Activated CD8-positive, alpha-beta T cell treated with anti-CD3 and anti-CD28 coated beads for 36 hours (primary cell): ENCODE measurements around the gene MNT. TPM values are rescaled to one million over a fixed set of nuclear protein-coding genes. Genes with fewer than 3 reads are reported as not detected.

Experiments used
- ATAC-seq: fragments of 200-7000 bp; cut with Tn5 transposase; one replicate; pipeline ENCODE4 v1.10.0; 2021; ENCODE audit warnings: mild to moderate bottlenecking, moderate library complexity
- CTCF ChIA-PET: fragments of 350-600 bp; sonication (Branson Sonifier 250); formaldehyde crosslinking; loops from one replicate; lab custom pipeline; 2021; ENCODE audit warnings: antibody characterized with exemption; lab: Charles Lee
- POLR2A ChIA-PET: fragments of 350-600 bp; sonication (Branson Sonifier 250); formaldehyde crosslinking; loops from one replicate; lab custom pipeline; 2021; ENCODE audit warnings: antibody characterized with exemption; lab: Charles Lee
- DNase-seq: peaks from one replicate; pipeline ENCODE4 v3.0.0-alpha.2; 2020
- H3K27ac Mint-ChIP-seq: one replicate; pipeline ENCODE4 v1.8.0; 2021; ENCODE audit warnings: mild to moderate bottlenecking, mixed read lengths
- H3K27me3 Mint-ChIP-seq: one replicate; pipeline ENCODE4 v1.8.0; 2021; ENCODE audit warnings: mixed read lengths
- H3K36me3 Mint-ChIP-seq: one replicate; pipeline ENCODE4 v1.8.0; 2021; ENCODE audit warnings: low read depth, mixed read lengths
- H3K4me1 Mint-ChIP-seq: one replicate; pipeline ENCODE4 v1.8.0; 2021; ENCODE audit warnings: low read depth, mixed read lengths
- H3K4me3 Mint-ChIP-seq: one replicate; pipeline ENCODE4 v1.8.0; 2021; ENCODE audit warnings: mild to moderate bottlenecking, moderate library complexity, mixed read lengths
- H3K9me3 Mint-ChIP-seq: one replicate; pipeline ENCODE4 v1.8.0; 2021; ENCODE audit warnings: mixed read lengths
- intact Hi-C: fragments of 100-400 bp; cut with micrococcal nuclease; formaldehyde crosslinking; loops from one replicate; pipeline ENCODE4 v1.10.0; 2022
- total RNA-seq, 2 experiments: library from RNA; stranded (reverse); gene quantifications; one replicate each; pipeline ENCODE4 v1.2.3, GENCODE V29; 2021
- TF ChIP-seq, protein P1 (sequence below): fragments of 200-600 bp; IDR thresholded peaks from one replicate; pipeline ENCODE4 v1.8.0; 2022; ENCODE audit warnings: antibody characterized with exemption, mild to moderate bottlenecking

Gene MNT
- total RNA-seq, 2 experiments from 2014 or later: 21.6 to 23.1 TPM

DNA sequence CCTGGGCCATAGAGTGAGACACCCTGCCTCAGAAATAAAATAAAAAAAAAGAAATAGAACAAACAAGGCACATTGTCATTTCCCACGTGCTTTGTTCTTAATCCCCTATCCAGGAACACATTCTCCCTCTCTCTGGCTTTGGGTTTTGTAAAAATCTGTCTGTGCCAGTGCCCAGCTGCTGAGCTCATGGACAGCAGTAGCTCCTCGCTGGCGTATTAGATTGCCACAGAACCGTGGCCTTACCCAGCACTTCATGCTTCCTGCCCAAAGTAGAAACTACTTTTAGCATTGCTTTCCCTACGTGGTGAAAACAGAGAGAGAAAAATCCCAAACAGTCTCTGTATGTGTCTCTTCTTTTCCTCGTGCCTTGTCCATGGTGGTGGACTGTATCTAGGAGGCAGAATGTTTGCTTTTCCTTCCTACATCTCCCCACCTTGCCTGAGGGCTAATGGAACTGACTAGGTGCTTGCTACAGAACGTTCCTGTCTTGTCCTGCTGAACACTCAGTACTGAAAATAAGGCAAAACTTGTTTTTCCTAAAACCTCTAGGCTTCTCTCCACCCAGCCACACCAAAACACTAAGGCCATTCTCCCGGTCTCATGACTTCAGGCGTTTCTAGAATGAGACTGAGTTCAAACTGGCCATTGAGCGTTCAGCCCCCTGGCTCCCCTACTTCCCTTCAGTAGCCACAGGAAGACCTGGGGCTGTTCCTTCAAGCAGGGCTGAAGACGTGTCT, 26.1 kb downstream of the MNT start:
- intact Hi-C loops: no loop called here

DNA sequence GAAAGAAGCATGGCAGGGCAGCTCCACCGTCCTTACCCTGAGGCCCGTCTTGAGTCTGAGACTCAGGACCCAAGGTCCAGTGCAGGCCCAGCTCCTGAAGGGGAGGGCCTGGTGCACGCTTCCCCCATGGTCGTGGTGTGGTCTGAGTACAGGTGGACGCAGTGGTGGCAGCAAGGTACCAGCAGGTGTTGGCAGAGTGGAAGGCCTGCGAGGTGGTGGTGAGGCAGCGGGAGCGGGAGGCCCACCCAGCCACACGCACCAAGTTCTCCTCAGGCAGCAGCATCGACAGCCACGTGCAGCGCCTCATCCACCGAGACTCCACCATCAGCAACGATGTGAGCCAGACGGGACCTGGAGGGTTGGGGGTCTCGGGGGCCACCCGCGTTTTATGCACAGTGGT, 27.7 kb downstream of the MNT start:
- ATAC-seq: no peak
- intact Hi-C loops: no loop called here

More for the DNA sequence above, 26.1 kb downstream of the MNT start:
- ChIA-PET CTCF (interaction anchor here (1.0 to 14.2 kb wide), 5 partner anchors 8 to 42 kb away, joined by 3 to 463 read pairs (median 6); no protein-coding TSS in a partner anchor), POLR2A (interaction anchor here (0.9 kb wide), 1 partner anchor 27 kb away, joined by 3 read pairs; no protein-coding TSS in a partner anchor)
- TF ChIP-seq, protein P1, sequence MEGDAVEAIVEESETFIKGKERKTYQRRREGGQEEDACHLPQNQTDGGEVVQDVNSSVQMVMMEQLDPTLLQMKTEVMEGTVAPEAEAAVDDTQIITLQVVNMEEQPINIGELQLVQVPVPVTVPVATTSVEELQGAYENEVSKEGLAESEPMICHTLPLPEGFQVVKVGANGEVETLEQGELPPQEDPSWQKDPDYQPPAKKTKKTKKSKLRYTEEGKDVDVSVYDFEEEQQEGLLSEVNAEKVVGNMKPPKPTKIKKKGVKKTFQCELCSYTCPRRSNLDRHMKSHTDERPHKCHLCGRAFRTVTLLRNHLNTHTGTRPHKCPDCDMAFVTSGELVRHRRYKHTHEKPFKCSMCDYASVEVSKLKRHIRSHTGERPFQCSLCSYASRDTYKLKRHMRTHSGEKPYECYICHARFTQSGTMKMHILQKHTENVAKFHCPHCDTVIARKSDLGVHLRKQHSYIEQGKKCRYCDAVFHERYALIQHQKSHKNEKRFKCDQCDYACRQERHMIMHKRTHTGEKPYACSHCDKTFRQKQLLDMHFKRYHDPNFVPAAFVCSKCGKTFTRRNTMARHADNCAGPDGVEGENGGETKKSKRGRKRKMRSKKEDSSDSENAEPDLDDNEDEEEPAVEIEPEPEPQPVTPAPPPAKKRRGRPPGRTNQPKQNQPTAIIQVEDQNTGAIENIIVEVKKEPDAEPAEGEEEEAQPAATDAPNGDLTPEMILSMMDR: no peak
- no peaks in the 10 kb centered on the region for H3K9me3 Mint-ChIP-seq
- H3K36me3 Mint-ChIP-seq: no peaks in the 10 kb centered on the region
- no peaks in the 10 kb centered on the region for H3K4me1 Mint-ChIP-seq
- no peak overlapping the region for H3K4me3 Mint-ChIP-seq
- no peaks in the 10 kb centered on the region for H3K27me3 Mint-ChIP-seq
- H3K27ac Mint-ChIP-seq: no peak overlapping the region
- no peak for DNase-seq
- no peak for ATAC-seq

DNA sequence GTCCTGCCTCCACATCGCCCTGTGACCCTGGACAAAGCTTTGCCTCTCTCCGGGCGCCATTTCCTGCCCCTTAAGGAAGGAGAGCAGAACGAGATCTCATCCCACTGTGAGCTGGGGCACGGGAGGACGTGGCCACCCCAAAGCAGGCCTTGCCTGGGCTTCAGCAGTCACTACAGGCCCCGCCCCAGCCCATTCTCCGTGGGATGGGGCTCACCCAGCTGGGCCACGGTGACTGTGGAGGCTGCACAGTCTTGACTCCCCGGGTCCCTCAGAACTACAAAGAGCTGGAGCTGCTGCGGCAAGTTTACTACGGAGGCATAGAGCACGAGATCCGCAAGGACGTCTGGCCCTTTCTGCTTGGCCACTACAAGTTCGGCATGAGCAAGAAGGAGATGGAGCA, 28.2 kb downstream of the MNT start:
- no peaks in the 10 kb centered on the region for H3K4me1 Mint-ChIP-seq
- H3K36me3 Mint-ChIP-seq: no peaks in the 10 kb centered on the region
- H3K4me3 Mint-ChIP-seq: no peak overlapping the region
- no peaks in the 10 kb centered on the region for H3K27me3 Mint-ChIP-seq
- no peak for ATAC-seq
- intact Hi-C loops: no loop called here
- TF ChIP-seq, protein P1: no peak
- POLR2A ChIA-PET: interaction anchor here (1.2 to 1.4 kb wide), 2 partner anchors 15 to 20 kb away, joined by 3 to 5 read pairs; no protein-coding TSS in a partner anchor
- CTCF ChIA-PET: interaction anchor here (2.1 kb wide), 2 partner anchors 10 to 19 kb away, joined by 6 to 11 read pairs; no protein-coding TSS in a partner anchor
- DNase-seq: no peak
- no peak overlapping the region for H3K27ac Mint-ChIP-seq
- H3K9me3 Mint-ChIP-seq: no peaks in the 10 kb centered on the region

More for the DNA sequence above, 27.7 kb downstream of the MNT start:
- Mint-ChIP-seq H3K27me3 (no peaks in the 10 kb centered on the region), H3K36me3 (no peaks in the 10 kb centered on the region), H3K9me3 (no peaks in the 10 kb centered on the region), H3K4me3 (no peak overlapping the region), H3K27ac (no peak overlapping the region), H3K4me1 (no peaks in the 10 kb centered on the region)
- TF ChIP-seq, protein P1: no peak
- ChIA-PET CTCF (interaction anchor here (2.1 kb wide), 2 partner anchors 10 to 20 kb away, joined by 6 to 11 read pairs; no protein-coding TSS in a partner anchor), POLR2A (interaction anchor here (1.2 to 1.4 kb wide), 2 partner anchors 15 to 20 kb away, joined by 3 to 5 read pairs; no protein-coding TSS in a partner anchor)
- DNase-seq: no peak

DNA sequence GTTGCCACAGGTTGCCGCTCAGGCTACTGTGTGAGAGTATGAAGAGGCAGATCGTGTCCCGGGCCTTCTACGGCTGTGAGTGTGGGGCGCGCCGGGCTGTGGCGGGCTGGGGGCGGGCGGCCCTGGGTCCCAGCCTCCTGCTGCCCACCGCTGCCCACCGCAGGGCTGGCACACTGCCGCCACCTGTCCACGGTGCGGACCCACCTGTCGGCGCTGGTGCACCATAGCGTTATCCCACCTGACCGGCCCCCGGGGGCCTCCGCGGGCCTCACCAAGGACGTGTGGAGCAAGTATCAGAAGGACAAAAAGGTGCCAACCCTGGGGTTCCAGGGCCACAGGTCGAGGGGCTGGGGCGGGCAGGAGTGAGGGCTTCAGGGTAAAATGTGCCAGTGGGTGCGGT, 28.7 kb downstream of the MNT start:
- ChIA-PET POLR2A (interaction anchor here (1.2 to 1.4 kb wide), 2 partner anchors 16 to 21 kb away, joined by 3 to 5 read pairs; no protein-coding TSS in a partner anchor), CTCF (interaction anchor here (2.1 kb wide), 1 partner anchor 19 kb away, joined by 6 read pairs; no protein-coding TSS in a partner anchor)
- Mint-ChIP-seq H3K4me3 (no peak overlapping the region), H3K9me3 (no peaks in the 10 kb centered on the region), H3K36me3 (no peaks in the 10 kb centered on the region), H3K27ac (no peak overlapping the region), H3K27me3 (no peaks in the 10 kb centered on the region), H3K4me1 (no peaks in the 10 kb centered on the region)
- TF ChIP-seq, protein P1: no peak
- ATAC-seq (no peak), DNase-seq (no peak)
- intact Hi-C loops: no loop called here
